HG02938 (cell line): ENCODE data around the gene SUGCT.

Experiments
- ATAC-seq: cut with Tn5 transposase; IDR thresholded peaks from one replicate; pipeline ENCODE4 v1.9.1; 2021; ENCODE audit warnings: mild to moderate bottlenecking, moderate library complexity; ENCODE audit not compliant: unreplicated experiment

The SUGCT gene

DNA sequence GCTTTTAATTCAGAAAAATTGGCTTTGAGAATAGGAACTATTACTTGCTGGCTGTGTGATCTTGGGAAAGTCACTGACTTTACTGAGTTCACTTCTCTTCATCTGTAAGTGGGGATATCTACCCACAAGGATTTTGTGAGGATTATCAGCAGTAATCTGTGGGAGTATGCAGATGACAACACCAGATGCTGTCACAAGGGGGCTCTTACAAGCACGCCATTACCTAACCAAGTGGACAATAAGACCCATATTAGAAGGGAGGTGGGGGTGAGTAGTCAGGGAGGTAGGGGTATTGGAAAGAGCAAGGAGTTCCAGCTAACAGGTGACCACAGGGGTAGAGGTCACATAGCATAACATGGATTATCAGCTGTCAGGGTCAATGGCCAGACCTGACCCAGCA lies 569.4 kb downstream of the SUGCT start:
- ATAC-seq: no peak

- no peak for ATAC-seq
These were observed 572.0 kb downstream of the SUGCT start for GRCh38 chr7:40706829-40707228.

DNA sequence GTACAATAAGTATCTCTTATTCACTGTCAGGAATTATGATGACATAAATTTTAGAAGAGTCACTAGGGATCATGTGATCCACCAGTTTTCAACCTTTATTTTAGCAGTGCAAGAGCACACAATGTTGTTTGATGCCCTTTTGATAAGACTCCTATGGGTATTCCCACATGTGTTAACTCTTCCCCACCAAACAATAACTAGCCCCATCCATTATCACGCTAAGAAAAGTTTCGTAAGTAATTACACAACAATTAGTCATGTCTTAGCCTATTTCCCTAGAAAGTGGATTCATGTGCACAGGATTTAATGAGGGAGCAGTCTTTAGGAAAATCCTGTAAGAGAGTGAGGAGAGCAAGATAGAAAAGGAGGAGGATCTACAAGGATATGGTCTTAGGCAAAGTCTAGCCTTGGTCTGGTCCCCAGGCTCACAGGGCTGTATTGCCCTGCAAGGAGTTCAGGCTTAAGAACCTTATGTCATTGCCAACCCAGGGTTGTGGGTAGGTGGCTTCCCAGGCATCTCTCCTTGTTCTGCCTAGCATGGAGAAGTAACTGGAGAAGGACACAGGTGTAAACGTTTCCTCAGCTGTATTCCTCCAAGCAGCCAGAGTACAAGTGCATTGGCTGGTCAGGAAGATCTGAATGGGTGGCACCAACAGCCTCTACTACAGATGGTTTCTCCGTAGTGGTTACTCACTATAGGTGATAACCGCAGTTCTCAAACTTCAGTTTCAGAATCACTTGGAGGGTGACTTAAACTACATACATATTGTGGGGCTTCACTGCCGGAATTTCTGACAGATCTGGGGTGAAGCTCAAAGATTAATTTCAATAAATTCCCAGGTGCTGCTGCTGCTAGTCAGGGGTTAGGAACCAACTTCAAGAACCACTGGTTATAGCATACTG lies 574.5 kb downstream of the SUGCT start:
- peak; percentile 56 for ATAC-seq

GRCh38 chr7:40711706-40712105 lies 576.9 kb downstream of the SUGCT start:
- ATAC-seq: no peak

GRCh38 chr7:40714363-40715052 lies 579.7 kb downstream of the SUGCT start:
- ATAC-seq: no peak

- ATAC-seq: no peak
These were observed 580.2 kb downstream of the SUGCT start for GRCh38 chr7:40715053-40715430.

DNA sequence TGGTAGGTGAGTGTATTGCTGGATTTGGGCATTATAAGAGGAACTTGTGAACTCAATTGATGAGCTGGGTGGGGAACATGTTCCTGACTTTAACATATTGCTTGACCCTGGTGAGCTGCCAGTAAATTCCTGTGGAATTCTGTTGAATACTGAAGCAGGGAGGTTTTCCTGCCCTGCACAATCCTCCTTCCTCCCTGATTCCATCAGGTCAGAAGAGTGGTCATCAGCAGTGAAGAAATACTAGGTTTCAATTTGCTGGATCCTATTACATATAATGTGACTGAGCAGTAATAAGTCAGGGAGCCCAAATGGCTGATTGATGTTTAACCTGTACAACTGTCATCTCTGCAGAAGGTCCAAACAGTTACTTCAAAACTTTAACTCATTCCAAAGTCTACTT lies 581.2 kb downstream of the SUGCT start:
- no peak for ATAC-seq

GRCh38 chr7:40717242-40717641 lies 582.4 kb downstream of the SUGCT start:
- no peak for ATAC-seq

GRCh38 chr7:40720416-40720815 lies 585.6 kb downstream of the SUGCT start:
- no peak for ATAC-seq

GRCh38 chr7:40721342-40721949 lies 586.6 kb downstream of the SUGCT start:
- no peak for ATAC-seq

GRCh38 chr7:40722242-40722641 lies 587.4 kb downstream of the SUGCT start:
- ATAC-seq: no peak

- ATAC-seq: no peak
These were observed 589.0 kb downstream of the SUGCT start for GRCh38 chr7:40723829-40724228.

GRCh38 chr7:40726559-40726958 lies 591.8 kb downstream of the SUGCT start:
- no peak for ATAC-seq

DNA sequence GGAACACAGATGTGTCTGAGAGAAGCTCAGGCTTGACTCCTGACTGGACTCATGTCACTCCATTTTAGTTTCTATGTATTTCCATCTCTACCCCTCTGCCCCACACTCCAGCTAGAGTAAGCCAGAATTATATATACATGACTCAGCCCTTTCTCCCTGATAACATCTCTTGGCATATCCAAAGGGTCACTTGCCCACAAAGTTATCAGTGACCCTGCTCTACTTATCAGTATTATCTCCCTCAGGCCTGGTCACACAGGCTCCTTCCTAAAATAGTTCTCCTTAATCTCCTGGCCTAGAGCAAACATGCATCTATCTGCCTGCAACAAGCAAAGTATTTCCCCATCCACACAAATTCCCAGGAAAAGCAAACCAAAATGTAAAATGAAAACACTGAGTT lies 598.3 kb downstream of the SUGCT start:
- ATAC-seq: no peak

DNA sequence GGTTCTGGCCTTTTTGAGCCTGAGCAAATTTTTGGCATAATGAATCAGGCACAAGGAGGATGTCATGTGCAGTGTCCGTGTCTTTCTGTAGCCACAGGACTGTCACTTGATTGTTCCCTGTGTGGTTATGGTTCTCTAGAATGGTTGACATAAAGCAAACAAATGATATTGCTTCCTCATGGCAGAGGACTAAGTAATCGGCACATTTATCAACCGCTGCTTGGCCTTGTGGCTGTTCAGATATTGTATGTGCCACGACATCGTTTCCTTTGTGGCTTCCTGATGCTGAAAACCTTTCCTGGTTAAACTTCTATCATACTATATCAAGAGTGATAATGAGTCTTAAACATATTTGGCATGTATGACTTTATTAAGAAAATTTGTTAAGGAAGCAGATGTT lies 598.8 kb downstream of the SUGCT start:
- no peak for ATAC-seq

DNA sequence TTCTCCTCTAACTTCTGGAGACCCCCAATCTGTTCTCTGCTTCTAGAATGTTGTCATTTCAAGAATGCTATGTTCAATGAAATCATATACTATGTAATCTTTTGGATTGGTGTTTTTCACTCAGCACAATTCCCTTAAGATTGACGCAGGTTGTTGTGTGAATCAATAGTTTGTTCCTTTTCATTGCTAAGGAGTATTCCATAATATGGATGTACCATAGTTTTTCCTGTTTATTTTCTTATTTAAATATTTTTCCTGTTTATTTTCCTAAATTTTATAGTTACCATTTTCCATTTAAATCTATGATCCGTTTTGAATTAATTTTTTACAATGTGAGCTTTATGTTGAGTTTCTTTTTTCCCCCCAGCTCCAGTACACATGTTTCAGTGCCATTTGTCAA lies 604.5 kb downstream of the SUGCT start:
- ATAC-seq: no peak

GRCh38 chr7:40742270-40742669 lies 607.5 kb downstream of the SUGCT start:
- no peak for ATAC-seq

DNA sequence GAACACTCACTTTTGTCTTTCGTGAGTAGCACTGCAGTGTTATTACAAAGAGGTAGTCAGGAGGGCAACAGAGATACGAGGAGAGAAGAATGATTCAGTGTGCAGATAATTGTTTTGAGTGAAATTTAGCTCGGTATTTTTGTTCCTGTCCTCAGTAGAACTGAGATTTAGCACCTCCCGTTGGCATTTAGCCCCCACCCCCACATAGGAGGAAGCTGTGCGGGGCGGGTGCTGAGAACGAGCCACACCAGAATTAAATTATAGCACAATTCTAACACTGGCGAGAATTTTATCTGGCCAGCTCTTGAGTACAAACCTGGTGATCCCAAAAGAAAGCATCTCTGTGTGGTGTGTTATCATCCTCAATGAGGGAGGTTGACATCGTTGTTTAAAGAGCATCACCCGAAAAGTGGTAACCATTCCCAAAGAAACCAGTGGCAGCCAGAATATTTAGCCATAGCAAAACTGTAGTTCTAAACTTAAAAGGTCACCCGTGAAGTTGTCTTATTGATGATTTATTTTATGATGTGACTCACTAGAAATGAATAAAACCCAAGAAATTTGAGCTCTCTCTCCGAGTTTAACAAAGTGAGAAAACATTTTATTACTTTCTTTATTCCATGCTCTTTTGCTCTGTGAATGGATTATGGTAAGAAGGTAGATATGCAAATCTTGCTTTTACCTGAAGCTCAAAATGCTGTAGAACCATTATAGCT lies 612.2 kb downstream of the SUGCT start:
- ATAC-seq: no peak

GRCh38 chr7:40747856-40748255 lies 613.1 kb downstream of the SUGCT start:
- ATAC-seq: no peak

GRCh38 chr7:40749877-40750276 lies 615.1 kb downstream of the SUGCT start:
- ATAC-seq: no peak

DNA sequence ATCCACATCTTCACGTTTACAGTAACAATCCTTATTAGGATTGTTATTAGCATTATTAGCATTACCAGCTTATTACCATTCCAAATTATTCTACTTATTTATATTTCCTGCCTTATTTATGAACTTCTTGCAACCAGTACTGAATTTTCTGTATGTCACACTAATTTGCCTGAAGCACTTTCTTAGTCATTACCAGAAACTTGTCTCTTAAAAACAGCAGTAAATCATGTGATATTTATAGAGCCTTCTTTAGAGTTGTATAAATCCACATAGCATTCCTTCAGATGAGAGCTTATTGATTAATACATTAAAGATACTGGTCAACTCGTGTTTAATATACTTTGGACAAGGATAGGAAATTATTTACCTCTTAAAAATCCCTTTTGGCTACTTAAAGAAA lies 618.6 kb downstream of the SUGCT start:
- no peak for ATAC-seq
